Activated CD8-positive, alpha-beta memory T cell treated with anti-CD3 and anti-CD28 coated beads for 36 hours (primary cell): ENCODE data around the gene ZNF385A. TPM values are rescaled to one million over a fixed set of nuclear protein-coding genes. Genes with fewer than 3 reads are reported as not detected.

ENCODE experiments used
- CTCF ChIA-PET: fragments of 350-600 bp; sonication (Branson Sonifier 250); formaldehyde crosslinking; loops from one replicate; lab custom pipeline; 2021; ENCODE audit warnings: antibody characterized with exemption; lab: Charles Lee
- POLR2A ChIA-PET: fragments of 350-600 bp; sonication (Branson Sonifier 250); formaldehyde crosslinking; loops from one replicate; lab custom pipeline; 2021; ENCODE audit warnings: antibody characterized with exemption; lab: Charles Lee
- total RNA-seq, 2 experiments: library from RNA; stranded (reverse); gene quantifications; one replicate each; pipeline ENCODE4 v1.2.3, GENCODE V29; 2021

ZNF385A gene
- total RNA-seq, 2 experiments from 2014 or later, result 0.52 to 0.63 TPM

- POLR2A ChIA-PET, result no interaction called here
- CTCF ChIA-PET, result interaction anchor here (0.6 to 11.4 kb wide), 4 partner anchors 15 to 37 kb away, joined by 3 to 165 read pairs (median 75); partner anchors contain the start of gene ITGA5
Observed at GRCh38 chr12:54401119-54401518, 16.6 kb upstream of the ZNF385A start.

GRCh38 chr12:54398995-54399793 is 14.7 kb upstream of the ZNF385A start:
- ChIA-PET POLR2A (interaction anchor here (0.5 to 1.2 kb wide), 5 partner anchors 12 to 84 kb away, joined by 3 to 4 read pairs (median 3); partner anchors contain the start of gene ITGA5), CTCF (interaction anchor here (0.5 to 11.4 kb wide), 33 partner anchors 9 to 1443 kb away, joined by 3 to 165 read pairs (median 5); partner anchors contain the start of genes COPZ1, ITGA5 and NCKAP1L)

GRCh38 chr12:54398218-54398617 is 13.7 kb upstream of the ZNF385A start:
- POLR2A ChIA-PET, result no interaction called here
- CTCF ChIA-PET, result interaction anchor here (0.6 to 11.4 kb wide), 11 partner anchors 8 to 79 kb away, joined by 4 to 165 read pairs (median 15); partner anchors contain the start of gene ITGA5

- POLR2A ChIA-PET, result interaction anchor here (0.5 kb wide), 1 partner anchor 77 kb away, joined by 4 read pairs; no protein-coding TSS in a partner anchor
- CTCF ChIA-PET, result interaction anchor here (1.3 to 11.4 kb wide), 4 partner anchors 14 to 41 kb away, joined by 4 to 165 read pairs (median 8); no protein-coding TSS in a partner anchor
Observed at GRCh38 chr12:54397157-54397556, 12.6 kb upstream of the ZNF385A start.

GRCh38 chr12:54395545-54395944 is 11.0 kb upstream of the ZNF385A start:
- POLR2A ChIA-PET, result interaction anchor here (0.6 kb wide), 1 partner anchor 20 kb away, joined by 3 read pairs; no protein-coding TSS in a partner anchor

GRCh38 chr12:54394986-54395385 is 10.5 kb upstream of the ZNF385A start:
- ChIA-PET POLR2A (no interaction called here), CTCF (interaction anchor here (1.3 to 11.4 kb wide), 2 partner anchors 9 to 43 kb away, joined by 5 to 165 read pairs; no protein-coding TSS in a partner anchor)

More at GRCh38 chr12:54395545-54395944, 11.0 kb upstream of the ZNF385A start:
- CTCF ChIA-PET, result interaction anchor here (0.7 to 11.4 kb wide), 6 partner anchors 8 to 43 kb away, joined by 3 to 165 read pairs (median 4); no protein-coding TSS in a partner anchor

- POLR2A ChIA-PET, result no interaction called here
Observed at GRCh38 chr12:54394281-54394719, 9.8 kb upstream of the ZNF385A start.

GRCh38 chr12:54393743-54394142 is 9.2 kb upstream of the ZNF385A start:
- ChIA-PET CTCF (interaction anchor here (0.6 to 3.5 kb wide), 6 partner anchors 10 to 46 kb away, joined by 3 to 17 read pairs (median 5); partner anchors contain the start of gene ITGA5), POLR2A (no interaction called here)

More at GRCh38 chr12:54394281-54394719, 9.8 kb upstream of the ZNF385A start:
- CTCF ChIA-PET, result interaction anchor here (1.1 to 3.5 kb wide), 3 partner anchors 9 to 22 kb away, joined by 3 to 17 read pairs (median 6); no protein-coding TSS in a partner anchor

GRCh38 chr12:54393207-54393609 is 8.7 kb upstream of the ZNF385A start:
- ChIA-PET POLR2A (no interaction called here), CTCF (interaction anchor here (0.6 to 3.5 kb wide), 6 partner anchors 10 to 47 kb away, joined by 3 to 17 read pairs (median 5); partner anchors contain the start of gene ITGA5)

- POLR2A ChIA-PET, result no interaction called here
- CTCF ChIA-PET, result interaction anchor here (0.9 to 3.5 kb wide), 5 partner anchors 11 to 47 kb away, joined by 4 to 17 read pairs (median 6); partner anchors contain the start of gene ITGA5
Observed at GRCh38 chr12:54392485-54393206, 8.1 kb upstream of the ZNF385A start.

GRCh38 chr12:54390668-54391551 is 6.4 kb upstream of the ZNF385A start:
- CTCF ChIA-PET, result interaction anchor here (1.0 to 3.5 kb wide), 5 partner anchors 8 to 49 kb away, joined by 3 to 17 read pairs (median 6); no protein-coding TSS in a partner anchor
- POLR2A ChIA-PET, result no interaction called here

GRCh38 chr12:54390176-54390667 is 5.7 kb upstream of the ZNF385A start:
- POLR2A ChIA-PET, result no interaction called here

GRCh38 chr12:54389607-54390175 is 5.2 kb upstream of the ZNF385A start:
- POLR2A ChIA-PET, result no interaction called here
- CTCF ChIA-PET, result no interaction called here

More at GRCh38 chr12:54390176-54390667, 5.7 kb upstream of the ZNF385A start:
- CTCF ChIA-PET, result interaction anchor here (1.0 kb wide), 1 partner anchor 9 kb away, joined by 6 read pairs; no protein-coding TSS in a partner anchor

GRCh38 chr12:54389134-54389508 is 4.6 kb upstream of the ZNF385A start:
- POLR2A ChIA-PET, result no interaction called here
- CTCF ChIA-PET, result no interaction called here

GRCh38 chr12:54388237-54389133 is 4.0 kb upstream of the ZNF385A start:
- POLR2A ChIA-PET, result interaction anchor here (0.6 kb wide), 1 partner anchor 136 kb away, joined by 3 read pairs; no protein-coding TSS in a partner anchor
- CTCF ChIA-PET, result interaction anchor here (0.5 to 3.0 kb wide), 4 partner anchors 9 to 217 kb away, joined by 3 to 15 read pairs (median 3); no protein-coding TSS in a partner anchor

- ChIA-PET CTCF (interaction anchor here (0.7 to 3.0 kb wide), 3 partner anchors 8 to 171 kb away, joined by 3 to 15 read pairs (median 3); no protein-coding TSS in a partner anchor), POLR2A (no interaction called here)
Observed at GRCh38 chr12:54387114-54387467, 2.6 kb upstream of the ZNF385A start.
